ENCODE results near the gene MUC12. TPM values are rescaled to one million over a fixed set of nuclear protein-coding genes. Genes with fewer than 3 reads are reported as not detected.
A peak's percentile ranks its signal among the peaks of the same experiment; 100 is the strongest.

MUC12 gene
- total and polyA plus RNA-seq, 2 of the 13 experiments (the other 11 are each of a cell fraction or from before 2014, with no cell fraction given) = not detected

GRCh38 chr7:100974021-100974420, 4.7 kb downstream of the MUC12 start:
- POLR2A ChIA-PET = interaction anchor here (0.5 kb wide), 1 partner anchor 145 kb away, joined by 3 read pairs; no protein-coding TSS in a partner anchor
- H3K27me3 ChIP-seq (ENCODE audit: control insufficient read depth in 1 of 2, insufficient read depth in 2 of 2, low read length in 2 of 2) = peaks cover 4 to 23% of the 10 kb centered on the region in 2 experiments; a peak in 3 of 5 replicates
- TF ChIP-seq WIZ (CRISPR knock-in tag; IDR thresholded peaks at IDR 0.05) (no peak), POLR2G (IDR thresholded peaks at IDR 0.05; ENCODE audit: low read depth, low read length) (no peak), CERS6 (CRISPR knock-in tag; IDR thresholded peaks at IDR 0.05) (no peak), TARDBP (CRISPR knock-in tag; IDR thresholded peaks at IDR 0.05) (no peak), HNRNPK (IDR thresholded peaks at IDR 0.05; ENCODE audit: low read depth, low read length, poor library complexity, severe bottlenecking) (no peak), ZNF569 (CRISPR knock-in tag; IDR thresholded peaks at IDR 0.05; ENCODE audit: borderline replicate concordance) (no peak), DMTF1 (CRISPR knock-in tag; IDR thresholded peaks at IDR 0.05) (no peak), ZNF709 (CRISPR knock-in tag; IDR thresholded peaks at IDR 0.05) (peak; percentile 98), SOX13 (IDR thresholded peaks at IDR 0.05) (no peak), SOX13 (CRISPR knock-in tag; conservative IDR thresholded peaks at IDR 0.05 in 1 of 2, IDR thresholded peaks at IDR 0.05 in 1 of 2) (peak in 1 of 2 experiments; percentile 51; a peak in 1 of 4 replicates), ZNF75D (CRISPR knock-in tag; IDR thresholded peaks at IDR 0.05; ENCODE audit: borderline replicate concordance) (no peak), ZNF597 (CRISPR knock-in tag; IDR thresholded peaks at IDR 0.05) (no peak), BRD4 (CRISPR knock-in tag; IDR thresholded peaks at IDR 0.05) (no peak), DBP (CRISPR knock-in tag; IDR thresholded peaks at IDR 0.05; ENCODE audit: not compliant biosample characterization) (no peak), ZNF446 (CRISPR knock-in tag; IDR thresholded peaks at IDR 0.05) (no peak), MLXIP (CRISPR knock-in tag; IDR thresholded peaks at IDR 0.05; ENCODE audit: borderline replicate concordance) (no peak), ZSCAN25 (CRISPR knock-in tag; IDR thresholded peaks at IDR 0.05) (no peak)

More at GRCh38 chr7:100974021-100974420, 4.7 kb downstream of the MUC12 start:
- no TSS peak for BruUV-seq (replicated peaks)
- no peaks in the 10 kb centered on the region for H4K20me1 ChIP-seq (ENCODE audit: insufficient read depth, low read length)
- in situ Hi-C loops (cut with HindIII; ENCODE audit: extremely low pct_ligation_motif_present, low pct_unique_long_range_greater_than_20kb) (no loop called here), intact Hi-C loops (cut with micrococcal nuclease; ENCODE audit: unreplicated experiment) (no loop called here)
- H3K27ac ChIP-seq (ENCODE audit: extremely low read length, insufficient read depth, low read length) = no peak overlapping the region
- peak; percentile 49 for FAIRE-seq
- H3K4me3 ChIP-seq (replicated peaks in 1 of 3; ENCODE audit: insufficient read depth in 1 of 3, low read depth in 2 of 3, low read length in 3 of 3) = no peak overlapping the region
- DNase-seq (ENCODE audit: low spot score) = no peak
- H3K79me2 ChIP-seq (ENCODE audit: insufficient read depth, low read length) = no peaks in the 10 kb centered on the region
- ATAC-seq = no peak
- no peak overlapping the region for H2AFZ ChIP-seq (ENCODE audit: low read length)
- peaks cover 5% of the 10 kb centered on the region; the same call in 1 of the 2 replicates for H3K9me3 ChIP-seq (ENCODE audit: low read length)
- H3K9ac ChIP-seq (ENCODE audit: insufficient read depth, low read depth, low read length) = no peak overlapping the region
- H3K4me2 ChIP-seq (ENCODE audit: low read depth, low read length) = no peak overlapping the region
- H3K36me3 ChIP-seq (replicated peaks in 1 of 2; ENCODE audit: control insufficient read depth in 1 of 2, insufficient read depth in 2 of 2, low read length in 2 of 2) = no peaks in the 10 kb centered on the region
- CTCF ChIA-PET (ENCODE audit: low intra/inter-chr PET ratio, low total read pairs) = no interaction called here
- 0% methylated on average over 2 of the region's 2 CpGs for WGBS (ENCODE audit: low lambda C conversion rate)
- H3K4me1 ChIP-seq (ENCODE audit: insufficient read depth, low read length) = no peaks in the 10 kb centered on the region

Data from HepG2 (cell line).